Activated T-helper 9 cell treated with anti-CD3 and anti-CD28 coated beads, Interleukin-2, amount 50 U/mL, for 16 hours (primary cell): ENCODE measurements around the gene GAST.
"Not testable (repeated sequence)": the region's sequence is repeated elsewhere in the genome, so short reads cannot be mapped to it uniquely, and the experiment has no call there.

Source experiments
- DNase-seq: peaks from one replicate; pipeline ENCODE4 v3.0.0-alpha.2; 2020; ENCODE audit warnings: low read depth

The GAST gene

GRCh38 chr17:41683441-41684007, 28.6 kb upstream of the GAST start:
- DNase-seq = no peak

GRCh38 chr17:41684035-41684434, 28.1 kb upstream of the GAST start:
- DNase-seq = no peak

GRCh38 chr17:41685753-41686152, 26.4 kb upstream of the GAST start:
- not testable (repeated sequence) for DNase-seq

GRCh38 chr17:41686281-41686680, 25.9 kb upstream of the GAST start:
- DNase-seq = no peak

GRCh38 chr17:41687828-41688640, 24.1 kb upstream of the GAST start:
- DNase-seq = peak; percentile 49

GRCh38 chr17:41688641-41689496, 23.3 kb upstream of the GAST start, which contains the start of gene EIF1:
TSS of gene EIF1 (plus strand) at chr17:41688885. CDS start at chr17:41689039, 154 bp downstream.
- DNase-seq = peak; percentile 100

- peak; percentile 21 for DNase-seq
These were observed 22.4 kb upstream of the GAST start for GRCh38 chr17:41689497-41690299.

- DNase-seq = no peak
These were observed 21.6 kb upstream of the GAST start for GRCh38 chr17:41690497-41690896.

- no peak for DNase-seq
These were observed 20.9 kb upstream of the GAST start for GRCh38 chr17:41691031-41691777.

- DNase-seq = no peak
These were observed 19.2 kb upstream of the GAST start for GRCh38 chr17:41692722-41693521.

- DNase-seq = no peak
These were observed 16.9 kb upstream of the GAST start for GRCh38 chr17:41695134-41695661.

- peak; percentile 57 for DNase-seq
These were observed 16.0 kb upstream of the GAST start for GRCh38 chr17:41695954-41696757.

- no peak for DNase-seq
These were observed 14.8 kb upstream of the GAST start for GRCh38 chr17:41697122-41697962.

GRCh38 chr17:41700843-41701242, 11.3 kb upstream of the GAST start:
- DNase-seq = not testable (repeated sequence)

GRCh38 chr17:41702712-41703111, 9.4 kb upstream of the GAST start:
- DNase-seq = no peak

- no peak for DNase-seq
These were observed 6.7 kb upstream of the GAST start for GRCh38 chr17:41705271-41705991.
